ENCODE measurements around the gene EIF1AD.

- TF ChIP-seq, protein P1, sequence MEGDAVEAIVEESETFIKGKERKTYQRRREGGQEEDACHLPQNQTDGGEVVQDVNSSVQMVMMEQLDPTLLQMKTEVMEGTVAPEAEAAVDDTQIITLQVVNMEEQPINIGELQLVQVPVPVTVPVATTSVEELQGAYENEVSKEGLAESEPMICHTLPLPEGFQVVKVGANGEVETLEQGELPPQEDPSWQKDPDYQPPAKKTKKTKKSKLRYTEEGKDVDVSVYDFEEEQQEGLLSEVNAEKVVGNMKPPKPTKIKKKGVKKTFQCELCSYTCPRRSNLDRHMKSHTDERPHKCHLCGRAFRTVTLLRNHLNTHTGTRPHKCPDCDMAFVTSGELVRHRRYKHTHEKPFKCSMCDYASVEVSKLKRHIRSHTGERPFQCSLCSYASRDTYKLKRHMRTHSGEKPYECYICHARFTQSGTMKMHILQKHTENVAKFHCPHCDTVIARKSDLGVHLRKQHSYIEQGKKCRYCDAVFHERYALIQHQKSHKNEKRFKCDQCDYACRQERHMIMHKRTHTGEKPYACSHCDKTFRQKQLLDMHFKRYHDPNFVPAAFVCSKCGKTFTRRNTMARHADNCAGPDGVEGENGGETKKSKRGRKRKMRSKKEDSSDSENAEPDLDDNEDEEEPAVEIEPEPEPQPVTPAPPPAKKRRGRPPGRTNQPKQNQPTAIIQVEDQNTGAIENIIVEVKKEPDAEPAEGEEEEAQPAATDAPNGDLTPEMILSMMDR (conservative IDR thresholded peaks at IDR 0.05; ENCODE audit: low read length) = no peak
- no peak for TF ChIP-seq EZH2phosphoT487 (IDR thresholded peaks at IDR 0.05; ENCODE audit: borderline replicate concordance, low read depth, low read length)
Measured at GRCh38 chr11:65992056-65992455, 9.9 kb downstream of the EIF1AD start.

All from OCI-LY7 (cell line).